ENCODE data around the gene KIF7. TPM values are rescaled to one million over a fixed set of nuclear protein-coding genes. Genes with fewer than 3 reads are reported as not detected.

The KIF7 gene
- total and polyA plus RNA-seq, 10 of the 15 experiments (the other 5 are each of a cell fraction or from before 2014, with no cell fraction given), result 0.01 to 0.36 (median 0.10) TPM; not detected in 2

DNA sequence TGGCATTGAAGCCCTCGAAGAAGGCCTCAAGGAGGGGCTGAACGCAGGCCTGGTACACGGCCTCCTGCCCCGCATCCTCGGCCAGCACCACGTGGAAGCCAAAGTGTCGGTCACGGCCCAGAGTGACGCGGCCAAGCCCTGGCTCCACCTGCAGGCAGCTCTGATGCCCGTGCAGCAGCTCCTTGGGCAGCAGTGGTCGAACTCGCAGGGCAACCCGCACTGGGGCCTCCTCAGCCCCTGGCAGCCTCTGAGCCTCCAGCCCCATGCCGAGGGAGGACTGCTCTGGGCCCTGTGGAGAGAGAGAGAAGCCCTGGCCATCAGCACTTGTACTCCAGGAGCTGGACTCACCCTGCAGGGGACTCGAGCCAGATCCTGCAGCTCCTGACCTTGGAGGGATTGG, 2.6 kb downstream of the KIF7 start (continued):
- no peak for TF ChIP-seq ZBTB33 (IDR thresholded peaks at IDR 0.05)
- no peak for TF ChIP-seq FOXK2 (IDR thresholded peaks at IDR 0.05)

DNA sequence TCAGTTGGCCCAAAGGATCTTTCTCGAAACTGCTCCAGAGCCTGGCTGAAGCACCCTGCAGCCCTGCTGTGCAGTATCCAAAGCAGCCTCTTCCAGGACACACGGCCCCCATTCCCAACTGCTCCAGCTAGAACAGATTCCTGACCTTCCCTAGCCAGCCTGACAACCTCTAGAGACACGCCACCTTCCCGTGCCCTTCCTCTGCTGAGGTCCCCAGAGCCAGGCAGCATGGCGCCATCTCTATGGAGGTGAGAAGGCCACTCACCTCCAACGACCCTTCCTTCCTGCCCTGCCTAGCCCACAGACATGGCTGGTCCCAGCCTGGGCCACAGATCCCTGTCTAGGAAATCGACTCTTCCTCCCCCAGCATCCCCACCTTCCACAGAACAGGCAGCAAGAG, 3.1 kb downstream of the KIF7 start:
- no peak for TF ChIP-seq ATF7 (IDR thresholded peaks at IDR 0.05; ENCODE audit: low read depth)
- Histone ChIP-seq H3K4me3 (no peak overlapping the region), H2AFZ (ENCODE audit: control insufficient read depth, low read depth, low read length) (no peak overlapping the region), H3K36me3 (ENCODE audit: control insufficient read depth in 2 of 2, insufficient read depth in 2 of 2, low read length in 1 of 2) (no peaks in the 10 kb centered on the region), H3K4me1 (ENCODE audit: control insufficient read depth, insufficient read depth, low read length) (no peaks in the 10 kb centered on the region), H4K20me1 (ENCODE audit: control insufficient read depth, insufficient read depth) (no peaks in the 10 kb centered on the region), H3K9ac (ENCODE audit: control insufficient read depth, insufficient read depth, low read length) (no peak overlapping the region), H3K4me2 (ENCODE audit: control insufficient read depth, insufficient read depth) (no peak overlapping the region), H3K79me2 (ENCODE audit: control insufficient read depth, insufficient read depth, low read length) (no peaks in the 10 kb centered on the region), H3K27ac (ENCODE audit: control insufficient read depth, insufficient read depth) (no peak overlapping the region), H3K9me3 (replicated peaks; ENCODE audit: control insufficient read depth, insufficient read depth, low read length) (no peaks in the 10 kb centered on the region), H3K27me3 (replicated peaks in 1 of 2; ENCODE audit: control insufficient read depth in 2 of 2, insufficient read depth in 2 of 2, low read length in 1 of 2) (peaks cover 0 to 8% of the 10 kb centered on the region in 2 experiments; a peak in 3 of 4 replicates)
- no TSS peak for BruUV-seq (replicated peaks)
- ChIA-PET RAD21 (ENCODE audit: unreplicated experiment) (no interaction called here), SMC1A (ENCODE audit: uncharacterized antibody, unreplicated experiment) (no interaction called here), POLR2A (no interaction called here), CTCF (no interaction called here)
- FAIRE-seq, result no peak
- DNase-seq (ENCODE audit: low read depth, low spot score), result no peak
- in situ Hi-C loops (cut with MboI), result no loop called here
- 25% methylated on average over 7 of the region's 7 CpGs for WGBS (ENCODE audit: insufficient coverage, insufficient replicate concordance, low lambda C conversion rate, missing lambda C conversion rate)
- intact Hi-C loops (cut with micrococcal nuclease; ENCODE audit: unreplicated experiment), result no loop called here
- ATAC-seq, result no peak; the same call in 2 of the 3 replicates

- Histone ChIP-seq H2AFZ (ENCODE audit: control insufficient read depth, low read depth, low read length) (no peak overlapping the region), H3K36me3 (ENCODE audit: control insufficient read depth in 2 of 2, insufficient read depth in 2 of 2, low read length in 1 of 2) (no peaks in the 10 kb centered on the region), H4K20me1 (ENCODE audit: control insufficient read depth, insufficient read depth) (no peaks in the 10 kb centered on the region), H3K4me2 (ENCODE audit: control insufficient read depth, insufficient read depth) (no peak overlapping the region), H3K4me1 (ENCODE audit: control insufficient read depth, insufficient read depth, low read length) (no peaks in the 10 kb centered on the region), H3K27me3 (replicated peaks in 1 of 2; ENCODE audit: control insufficient read depth in 2 of 2, insufficient read depth in 2 of 2, low read length in 1 of 2) (peaks cover 0 to 5% of the 10 kb centered on the region in 2 experiments; a peak in 3 of 4 replicates), H3K27ac (ENCODE audit: control insufficient read depth, insufficient read depth) (no peak overlapping the region), H3K9ac (ENCODE audit: control insufficient read depth, insufficient read depth, low read length) (no peak overlapping the region), H3K79me2 (ENCODE audit: control insufficient read depth, insufficient read depth, low read length) (no peaks in the 10 kb centered on the region), H3K4me3 (no peak overlapping the region), H3K9me3 (replicated peaks; ENCODE audit: control insufficient read depth, insufficient read depth, low read length) (no peaks in the 10 kb centered on the region)
- TF ChIP-seq STAT3 (IDR thresholded peaks at IDR 0.05; ENCODE audit: low read depth, low read length) (no peak), SREBF2 (IDR thresholded peaks at IDR 0.05; ENCODE audit: low read length) (no peak), ESRRA (IDR thresholded peaks at IDR 0.05; ENCODE audit: low read length) (no peak)
- POLR2A ChIA-PET, result no interaction called here
- no TSS peak for BruUV-seq (replicated peaks)
- CTCF ChIA-PET, result interaction anchor here (1.6 kb wide), 1 partner anchor 23 kb away, joined by 4 read pairs; no protein-coding TSS in a partner anchor
- in situ Hi-C loops (cut with MboI), result no loop called here
- FAIRE-seq (no peak), ATAC-seq (no peak), DNase-seq (ENCODE audit: low read depth, low spot score) (no peak)
- WGBS (ENCODE audit: insufficient coverage, insufficient replicate concordance, low lambda C conversion rate, missing lambda C conversion rate), result 56% methylated on average over 15 of the region's 15 CpGs
- SMC1A ChIA-PET (ENCODE audit: uncharacterized antibody, unreplicated experiment), result no interaction called here
- intact Hi-C loops (cut with micrococcal nuclease; ENCODE audit: unreplicated experiment), result no loop called here
- RAD21 ChIA-PET (ENCODE audit: unreplicated experiment), result no interaction called here
These were observed 5.6 kb downstream of the KIF7 start for GRCh38 chr15:89649716-89650115.

Measured in GM12878 (cell line).